Heart right ventricle (tissue), 16 donors: ENCODE measurements around the gene CHD6. TPM values are rescaled to one million over a fixed set of nuclear protein-coding genes. Genes with fewer than 3 reads are reported as not detected.

Experiments used
- ATAC-seq, 8 donors: fragments of 200-7000 bp; cut with Tn5 transposase; one replicate each; pipeline ENCODE4 v1.9.1; 2020; ENCODE audit warnings: mild to moderate bottlenecking in 8 of 8, moderate library complexity in 8 of 8, moderate number of reproducible peaks in 1 of 8
- DNase-seq, 2 donors: peaks; one replicate each; pipeline ENCODE4 v3.0.0-alpha.2; 2020
- H3K27ac ChIP-seq, 10 donors: fragments of 200-600 bp; sonication (generic) in 2 of 10; one replicate each; pipeline versions ENCODE4 v1.5.0 to v1.8.0; 2020 to 2022; ENCODE audit warnings: mild to moderate bottlenecking in 3 of 10
- H3K27me3 ChIP-seq, 7 donors: fragments of 200-600 bp; one replicate each; pipeline ENCODE4 v1.8.0; 2021 to 2022; ENCODE audit warnings: mild to moderate bottlenecking in 2 of 7
- H3K36me3 ChIP-seq, 9 donors: fragments of 200-600 bp; sonication (generic) in 1 of 9; one replicate each; pipeline versions ENCODE4 v1.5.0 to v1.8.0; 2020 to 2022; ENCODE audit warnings: mild to moderate bottlenecking in 2 of 9
- H3K4me1 ChIP-seq, 9 donors: fragments of 200-600 bp; sonication (generic) in 1 of 9; one replicate each; pipeline versions ENCODE4 v1.5.0 to v1.8.0; 2020 to 2022; ENCODE audit warnings: mild to moderate bottlenecking in 4 of 9
- H3K4me3 ChIP-seq, 10 donors: fragments of 200-600 bp; sonication (generic) in 2 of 10; one replicate each; pipeline versions ENCODE4 v1.5.0 to v1.8.0; 2020 to 2022; ENCODE audit warnings: mild to moderate bottlenecking in 7 of 10, moderate library complexity in 2 of 10
- H3K9me3 ChIP-seq, 11 donors: fragments of 200-600 bp in 10 of 11; sonication (generic) in 2 of 11; one replicate each; pipeline versions ENCODE4 v1.5.0 to v1.8.0; 2013 to 2022; ENCODE audit warnings: mild to moderate bottlenecking in 2 of 11, control low read depth in 1 of 11, moderate library complexity in 1 of 11
- CTCF ChIP-seq, 9 donors: fragments of 200-600 bp; sonication (generic) in 2 of 9; IDR thresholded peaks; one replicate each; pipeline versions ENCODE4 v1.5.0 to v1.8.0; 2021 to 2022; ENCODE audit warnings: antibody characterized with exemption in 9 of 9, mild to moderate bottlenecking in 5 of 9, moderate library complexity in 1 of 9
- WGBS, 2 donors: extraction: QIAGEN DNeasy Blood & Tissue Kit; methylation state at CpG; one replicate each; pipeline ENCODE4 v1.1.7; 2013; ENCODE audit warnings: inconsistent platforms in 1 of 2; 5-methylcytosine and 5-hydroxymethylcytosine counted together
- intact Hi-C, 10 donors: fragments of 100-400 bp; cut with DNase I; formaldehyde crosslinking; loops; one replicate each; pipeline versions ENCODE4 v1.11.1 to v1.14.2; 2022
- polyA plus RNA-seq, 2 donors: library from polyadenylated mRNA; stranded (reverse); fragments of 200-250 nt; gene quantifications; one replicate each; pipeline ENCODE4 v1.2.3, GENCODE V29; 2013
- total RNA-seq, 10 donors: library from RNA; stranded (reverse); fragmentation: NEBNext Ultra II Directional in 3 of 10; extraction: Animal tissue kit (Norgen Biotek cat#: 25700) in 3 of 10; gene quantifications; one replicate each; pipeline versions ENCODE4 v1.2.1 to v1.2.4, GENCODE V29; 2021 to 2023
- donor health status: Arrhythmogenic right ventricular cardiomyopathy.
- donor health status: ischemic (EF 13 %, LVEDD 7.1; RV severe dilation, severe dysfunction).
- donor health status: healthy with polysubstance abuse.
- donor health status: DM: no; HTN: yes; CAD: no.
- donor health status: DM: no; HTN: no; CAD: no.
- donor health status: ischemic (EF 25% LVEDD 6.9; RV normal size, moderate dysfunction).
- donor health status: ischemic (EF 25% LVEDD 5.7; RV mildly dilated, moderate dysfunction).
- donor health status: healthy.
- donor health status: DM: yes; HTN: yes; CAD: no.
- donor health status: Ischemic cardiomyopathy.
- donor health status: ischemic (EF 35%, LVEDD 5.7; RV mildly dilated, moderate dysfunction).
- donor health status: nonischemic (EF 11% LVEDD 7.7; RV severe dilation, severe dysfunction).
- donor health status: DM: yes; HTN: yes; CAD: no.
- donor health status: PGD.
- donor health status: ischemic (EF 29% LVEDD 5.4; RV normal size, mild dysfunction).
- donor health status: nonischemic (EF 23%, LVEDD 6.1; RV moderate dilation, normal function).

Gene CHD6
- total and polyA plus RNA-seq, 12 donors: 3.0 to 52.9 (median 39.5) TPM

GRCh38 chr20:41530923-41531322 is 87.3 kb downstream of the CHD6 start:
- intact Hi-C loops: no loop called here
- Histone ChIP-seq H3K36me3 (peaks cover 0 to 40% (median 16%) of the 10 kb centered on the region in 9 donors), H3K4me3 (no peak overlapping the region), H3K4me1 (peaks cover 0 to 24% (median 9%) of the 10 kb centered on the region in 9 donors), H3K9me3 (no peaks in the 10 kb centered on the region), H3K27ac (no peak overlapping the region), H3K27me3 (no peaks in the 10 kb centered on the region)
- ATAC-seq (no peak), DNase-seq (no peak)
- TF ChIP-seq CTCF (IDR thresholded peaks at IDR 0.05): no peak
- 94% methylated on average over 1 of the region's 1 CpG for WGBS, 2 donors

GRCh38 chr20:41526327-41526726 is 91.8 kb downstream of the CHD6 start:
- Histone ChIP-seq H3K4me3 (no peak overlapping the region), H3K27ac (no peak overlapping the region), H3K9me3 (no peaks in the 10 kb centered on the region), H3K4me1 (peaks cover 0 to 40% (median 33%) of the 10 kb centered on the region in 9 donors), H3K27me3 (no peaks in the 10 kb centered on the region), H3K36me3 (peaks cover 0 to 27% (median 1%) of the 10 kb centered on the region in 9 donors)
- intact Hi-C loops: loop anchor here in 4 of 10 donors (5.0 to 10.0 kb wide), 3 partner anchors 88 to 168 kb away; partner anchors contain the start of gene CHD6 (in 3 of the 4)
- no peak for TF ChIP-seq CTCF (IDR thresholded peaks at IDR 0.05)
- peak in 6 of 8 donors; percentile 49 to 66 (median 62) for ATAC-seq
- DNase-seq: no peak
- 43 to 46% methylated on average over 3 of the region's 3 CpGs for WGBS, 2 donors

- WGBS, 2 donors: 28 to 36% methylated on average over 6 of the region's 6 CpGs
- no peak for TF ChIP-seq CTCF (IDR thresholded peaks at IDR 0.05)
Observed at GRCh38 chr20:41524980-41525613, 93.1 kb downstream of the CHD6 start.

GRCh38 chr20:41523857-41524256 is 94.3 kb downstream of the CHD6 start:
- H3K4me3 ChIP-seq: no peak overlapping the region
- WGBS, 2 donors: 80 to 87% methylated on average over 5 of the region's 5 CpGs
- TF ChIP-seq CTCF (IDR thresholded peaks at IDR 0.05): no peak
- ATAC-seq: peak in 1 of 8 donors; percentile 34
- H3K9me3 ChIP-seq: no peaks in the 10 kb centered on the region
- H3K27me3 ChIP-seq: no peaks in the 10 kb centered on the region
- DNase-seq: no peak
- intact Hi-C loops: loop anchor here in 3 of 10 donors (10.0 kb wide), 2 partner anchors 91 to 171 kb away; partner anchors contain the start of gene CHD6 (in 3 of the 3)
- no peak overlapping the region for H3K27ac ChIP-seq
- peaks cover 0 to 40% (median 33%) of the 10 kb centered on the region in 9 donors for H3K4me1 ChIP-seq
- peaks cover 0 to 14% (median 0%) of the 10 kb centered on the region in 9 donors for H3K36me3 ChIP-seq

More at GRCh38 chr20:41524980-41525613, 93.1 kb downstream of the CHD6 start:
- H3K27me3 ChIP-seq: no peaks in the 10 kb centered on the region
- H3K9me3 ChIP-seq: no peaks in the 10 kb centered on the region
- H3K27ac ChIP-seq: peak overlapping the region in 5 of 10 donors; percentile 17 to 49 (median 26)
- ATAC-seq (peak; percentile 78 to 97 (median 94)), DNase-seq (peak; percentile 75 to 86)
- intact Hi-C loops: loop anchor here in 4 of 10 donors (5.0 to 10.0 kb wide), 3 partner anchors 90 to 170 kb away; partner anchors contain the start of gene CHD6 (in 3 of the 4)
- peaks cover 0 to 40% (median 33%) of the 10 kb centered on the region in 9 donors for H3K4me1 ChIP-seq
- H3K4me3 ChIP-seq: peak overlapping the region in 5 of 10 donors; percentile 5 to 28 (median 14)
- H3K36me3 ChIP-seq: peaks cover 0 to 15% (median 0%) of the 10 kb centered on the region in 9 donors
